GM12874 (cell line): ENCODE results near the gene PRR23C.

Experiments
- TF ChIP-seq, protein P1 (sequence below): IDR thresholded peaks from 2 replicates; pipeline ENCODE4 v1.5.1; 2011; ENCODE audit warnings: low read depth, mild to moderate bottlenecking, control low read depth, low read length, moderate library complexity; ENCODE audit not compliant: insufficient read depth

PRR23C gene

DNA sequence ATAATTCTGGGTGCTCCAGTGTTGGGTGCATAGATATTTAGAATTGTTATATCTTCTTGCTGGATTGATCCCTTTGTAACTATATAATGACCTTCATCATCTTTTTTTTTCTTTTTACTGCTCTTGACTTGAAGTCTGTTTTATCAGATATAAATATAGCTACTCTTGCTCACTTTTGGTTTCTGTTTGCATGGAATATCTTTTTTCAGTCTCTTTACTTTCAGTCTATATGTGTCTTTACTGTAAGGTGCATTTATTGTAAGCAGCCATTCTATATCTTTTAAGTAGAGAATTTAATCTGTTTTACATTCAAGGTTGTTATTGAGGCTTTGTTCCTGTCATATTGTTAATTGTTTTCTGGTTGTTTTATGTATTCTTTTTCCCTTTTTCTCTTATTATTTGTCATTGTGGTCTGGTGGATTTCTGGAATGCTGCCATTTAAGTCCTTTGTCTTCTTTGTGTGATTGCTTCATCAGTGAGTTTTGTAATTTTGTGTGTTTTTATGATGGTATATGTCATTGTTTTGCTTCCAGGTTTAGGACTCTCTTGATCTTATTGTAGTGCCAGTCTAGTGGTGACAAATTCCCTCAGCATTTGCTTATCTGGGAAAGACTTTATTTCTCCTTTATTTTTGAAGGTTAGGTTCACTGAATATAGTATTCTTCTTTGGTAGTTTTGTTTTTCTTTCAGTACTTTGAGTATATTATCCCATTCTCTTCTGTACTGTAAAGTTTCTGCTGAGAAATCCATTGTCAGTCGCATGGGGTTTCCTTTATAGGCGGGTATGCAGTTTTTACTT, 8.3 kb upstream of the PRR23C start:
- TF ChIP-seq, protein P1, sequence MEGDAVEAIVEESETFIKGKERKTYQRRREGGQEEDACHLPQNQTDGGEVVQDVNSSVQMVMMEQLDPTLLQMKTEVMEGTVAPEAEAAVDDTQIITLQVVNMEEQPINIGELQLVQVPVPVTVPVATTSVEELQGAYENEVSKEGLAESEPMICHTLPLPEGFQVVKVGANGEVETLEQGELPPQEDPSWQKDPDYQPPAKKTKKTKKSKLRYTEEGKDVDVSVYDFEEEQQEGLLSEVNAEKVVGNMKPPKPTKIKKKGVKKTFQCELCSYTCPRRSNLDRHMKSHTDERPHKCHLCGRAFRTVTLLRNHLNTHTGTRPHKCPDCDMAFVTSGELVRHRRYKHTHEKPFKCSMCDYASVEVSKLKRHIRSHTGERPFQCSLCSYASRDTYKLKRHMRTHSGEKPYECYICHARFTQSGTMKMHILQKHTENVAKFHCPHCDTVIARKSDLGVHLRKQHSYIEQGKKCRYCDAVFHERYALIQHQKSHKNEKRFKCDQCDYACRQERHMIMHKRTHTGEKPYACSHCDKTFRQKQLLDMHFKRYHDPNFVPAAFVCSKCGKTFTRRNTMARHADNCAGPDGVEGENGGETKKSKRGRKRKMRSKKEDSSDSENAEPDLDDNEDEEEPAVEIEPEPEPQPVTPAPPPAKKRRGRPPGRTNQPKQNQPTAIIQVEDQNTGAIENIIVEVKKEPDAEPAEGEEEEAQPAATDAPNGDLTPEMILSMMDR, result no peak

DNA sequence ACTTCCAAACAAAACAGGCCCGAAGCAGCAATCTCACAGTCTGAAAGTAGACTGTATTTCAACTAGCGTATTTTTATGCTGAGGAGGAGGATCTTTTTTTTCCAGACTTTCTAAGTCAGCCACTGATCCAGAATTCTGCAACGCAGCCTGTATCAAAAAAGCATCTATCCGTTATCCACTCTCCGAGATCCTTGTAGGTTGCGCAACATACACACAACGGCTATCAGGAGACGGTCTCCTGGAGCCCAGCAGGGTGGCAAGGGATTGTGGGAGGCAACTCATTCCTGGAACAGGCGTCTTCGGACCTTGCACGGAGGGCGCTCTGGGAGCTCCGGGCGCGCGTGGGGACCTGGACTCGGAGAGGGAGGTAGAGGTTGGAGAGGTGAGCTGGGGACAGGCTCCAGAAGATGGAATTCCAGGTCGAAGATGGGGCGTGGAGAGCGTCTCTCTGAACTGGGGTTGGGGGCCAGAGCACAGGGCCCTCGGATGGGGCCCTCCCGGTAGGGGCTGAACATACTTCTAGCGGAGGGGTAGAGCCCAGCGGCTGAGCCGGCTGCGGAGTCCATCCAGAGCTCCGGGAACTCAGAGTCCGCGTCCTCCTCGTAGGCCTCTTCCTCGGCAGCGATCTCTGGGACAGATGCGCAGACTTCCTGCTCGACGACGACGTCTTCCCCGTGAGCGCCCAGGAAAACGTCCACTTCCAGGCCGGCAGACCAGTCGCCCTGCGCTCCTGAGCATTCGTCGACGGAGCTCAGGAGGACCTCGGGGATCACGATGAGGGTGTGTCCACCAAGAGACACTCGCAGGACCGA, 932 bp downstream of the PRR23C start:
- TF ChIP-seq, protein P1, result no peak

DNA sequence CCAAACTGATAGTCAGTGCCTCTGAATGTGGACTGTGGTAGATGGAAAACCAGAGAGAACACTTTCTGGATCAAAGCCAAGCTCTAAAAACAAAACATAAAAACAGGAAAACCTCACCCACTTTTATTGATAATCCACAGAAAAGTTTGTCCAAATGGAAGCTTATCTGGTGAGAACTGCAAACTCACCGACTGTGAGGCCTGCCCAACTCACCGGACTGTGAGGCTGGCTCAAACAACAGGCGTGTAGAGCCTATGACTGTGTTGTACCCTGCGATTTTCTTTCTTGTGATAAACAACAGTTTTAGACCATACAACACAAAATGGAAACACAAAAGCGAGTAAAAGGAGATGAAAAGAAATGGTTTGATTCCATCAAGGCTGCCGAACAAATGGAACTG, 7.2 kb downstream of the PRR23C start:
- TF ChIP-seq, protein P1, result no peak

DNA sequence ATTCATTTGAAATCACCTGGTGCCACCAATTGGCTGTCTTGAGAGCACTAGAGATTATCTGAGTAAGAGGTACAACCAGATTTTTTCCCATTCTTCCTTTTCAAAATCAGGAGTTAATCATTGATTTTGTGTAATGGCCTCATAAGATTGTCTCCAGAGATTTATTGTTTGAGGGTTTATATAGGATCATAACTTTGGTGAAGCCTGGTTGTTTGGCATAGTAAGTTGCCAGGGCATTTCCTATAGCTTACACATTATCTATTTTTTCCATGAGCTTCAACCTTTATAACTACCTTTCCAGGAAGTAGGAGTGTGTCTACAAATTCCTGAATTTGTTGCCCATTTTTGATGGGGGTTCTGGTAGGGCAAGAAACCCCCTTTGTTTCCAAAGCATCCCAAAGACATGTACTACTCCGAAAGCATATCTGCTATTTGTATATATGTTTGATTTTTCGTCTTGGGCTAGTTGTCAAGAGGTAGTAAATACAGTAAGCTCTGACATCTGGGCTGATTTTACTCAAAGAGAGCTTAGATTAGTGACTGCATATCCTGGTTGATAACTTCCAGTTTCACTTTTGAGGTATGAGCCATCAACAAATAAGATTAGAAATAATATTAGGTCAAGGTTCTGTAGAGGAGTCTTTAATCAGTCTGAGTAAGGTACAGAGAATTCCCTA, 12.2 kb downstream of the PRR23C start:
- TF ChIP-seq, protein P1, result no peak

DNA sequence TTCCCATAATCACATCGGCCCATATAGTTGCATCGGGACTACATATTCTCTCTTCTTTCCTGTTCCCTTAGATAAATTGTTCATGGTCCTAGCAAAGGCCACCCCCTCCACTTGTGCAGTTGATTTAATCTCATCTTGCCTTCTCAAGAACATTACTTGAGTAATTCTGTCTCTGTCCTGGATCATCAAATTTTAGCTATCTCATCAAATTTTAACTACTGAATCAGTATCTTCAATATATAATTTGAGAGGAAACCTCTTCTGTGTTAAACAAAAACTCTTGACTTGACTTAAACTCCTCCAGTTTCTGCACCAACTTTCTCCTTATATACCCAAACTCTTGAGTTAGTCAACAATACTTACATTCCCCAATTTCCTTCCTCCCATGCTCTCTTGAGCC, 19.7 kb downstream of the PRR23C start:
- TF ChIP-seq, protein P1, result no peak

DNA sequence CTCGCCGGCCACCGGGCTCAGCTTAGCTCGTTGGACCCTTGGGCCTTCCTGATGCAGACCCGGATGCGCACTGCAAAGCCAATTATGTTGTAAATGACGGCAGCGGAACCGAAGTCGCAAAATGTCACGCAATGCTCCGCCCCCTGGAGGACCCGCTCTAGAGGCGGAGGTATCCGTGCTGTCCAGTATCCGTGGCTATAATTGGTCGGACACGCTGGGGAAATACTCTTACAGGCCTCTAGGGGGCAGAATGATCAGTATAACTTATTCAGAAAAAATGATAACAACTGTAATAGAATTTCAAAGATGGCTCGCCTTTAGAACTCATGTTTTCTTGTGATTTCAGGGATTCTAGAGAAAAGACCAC, 23.8 kb downstream of the PRR23C start, which contains the start of gene PRR23B:
Gene PRR23B (minus strand): TSS at position 59 of the 367 bp plus-strand sequence. CDS start 265 bp downstream, outside the sequence.
- TF ChIP-seq, protein P1, result 0 out of 2 replicates have a peak, but pooled peaks have one; percentile 15
